Caco-2 (cell line): Measurements from ENCODE around the gene COL13A1. TPM values are rescaled to one million over a fixed set of nuclear protein-coding genes. Genes with fewer than 3 reads are reported as not detected.

ENCODE experiments used
- BruUV-seq: library from RNA; stranded (reverse); fragments of 400-500 nt; replicated peaks from 2 replicates; lab custom pipeline; 2021; lab: Mats Ljungman, UMichigan
- CTCF ChIA-PET: fragments of 300-600 bp; sonication (Branson Sonifier 250); formaldehyde crosslinking; loops from one replicate; lab custom pipeline; 2022; ENCODE audit warnings: antibody characterized with exemption; lab: Charles Lee
- POLR2A ChIA-PET: fragments of 300-600 bp; sonication (Branson Sonifier 250); formaldehyde crosslinking; loops from one replicate; lab custom pipeline; 2022; ENCODE audit warnings: antibody characterized with exemption; lab: Charles Lee
- DNase-seq, 2 experiments: peaks; one replicate each; pipeline versions ENCODE4 v3.0.0 to v3.0.0-alpha.2; 2020 to 2022
- H3K27me3 ChIP-seq: replicated peaks from 2 replicates; pipeline ENCODE4 v1.6.0; 2011; ENCODE audit warnings: low read length; ENCODE audit not compliant: control insufficient read depth, insufficient read depth
- H3K36me3 ChIP-seq: 2 replicates; pipeline ENCODE4 v1.5.1; 2011; ENCODE audit warnings: low read length; ENCODE audit not compliant: control insufficient read depth, insufficient read depth
- H3K4me1 ChIP-seq: fragments of 250-450 bp; sonication (Bioruptor Pico); 2 replicates; pipeline ENCODE4 v1.5.1; 2020; ENCODE audit warnings: mild to moderate bottlenecking
- H3K4me3 ChIP-seq: 2 replicates; pipeline ENCODE4 v1.5.1; 2011; ENCODE audit warnings: low read depth, mild to moderate bottlenecking, control low read depth, low read length
- H3K9me3 ChIP-seq: fragments of 250-450 bp; sonication (Bioruptor Pico); 2 replicates; pipeline ENCODE4 v1.5.1; 2020; ENCODE audit warnings: mild to moderate bottlenecking, moderate library complexity
- H3K27ac Mint-ChIP-seq: one replicate; pipeline ENCODE4 v1.8.0; 2022; ENCODE audit warnings: mixed read lengths; ENCODE audit not compliant: unreplicated experiment
- H3K27me3 Mint-ChIP-seq: one replicate; pipeline ENCODE4 v1.8.0; 2022; ENCODE audit warnings: mixed read lengths; ENCODE audit not compliant: insufficient read depth, unreplicated experiment
- H3K36me3 Mint-ChIP-seq: one replicate; pipeline ENCODE4 v1.8.0; 2022; ENCODE audit warnings: mild to moderate bottlenecking, mixed read lengths; ENCODE audit not compliant: insufficient read depth, unreplicated experiment
- H3K4me1 Mint-ChIP-seq: one replicate; pipeline ENCODE4 v1.8.0; 2022; ENCODE audit warnings: low read depth, mixed read lengths; ENCODE audit not compliant: unreplicated experiment
- H3K4me3 Mint-ChIP-seq: one replicate; pipeline ENCODE4 v1.8.0; 2022; ENCODE audit warnings: mild to moderate bottlenecking, moderate library complexity, mixed read lengths; ENCODE audit not compliant: unreplicated experiment
- H3K9me3 Mint-ChIP-seq: one replicate; pipeline ENCODE4 v1.8.0; 2022; ENCODE audit warnings: mixed read lengths; ENCODE audit not compliant: unreplicated experiment
- intact Hi-C: fragments of 100-400 bp; cut with micrococcal nuclease; formaldehyde crosslinking; loops from one replicate; pipeline ENCODE4 v1.10.0; 2022; ENCODE audit not compliant: unreplicated experiment
- total RNA-seq: library from RNA; stranded (reverse); gene quantifications from 2 replicates; pipeline ENCODE4 v1.2.3, GENCODE V29; 2022
- TF ChIP-seq, protein P1 (sequence below), 2 experiments: fragments of 200-600 bp in 1 of 2; IDR thresholded peaks; 1 replicate in 1 of 2; 2 replicates in 1 of 2; pipeline versions ENCODE4 v1.5.1 to v1.8.0; 2011 to 2022; ENCODE audit warnings: antibody characterized with exemption in 1 of 2, control low read depth in 1 of 2, inconsistent platforms in 1 of 2, low read depth in 1 of 2, low read length in 1 of 2, mild to moderate bottlenecking in 1 of 2, moderate library complexity in 1 of 2; ENCODE audit not compliant: insufficient read depth in 1 of 2, severe bottlenecking in 1 of 2, unreplicated experiment in 1 of 2

The COL13A1 gene
- total RNA-seq, 1 experiment from 2014 or later = not detected

DNA sequence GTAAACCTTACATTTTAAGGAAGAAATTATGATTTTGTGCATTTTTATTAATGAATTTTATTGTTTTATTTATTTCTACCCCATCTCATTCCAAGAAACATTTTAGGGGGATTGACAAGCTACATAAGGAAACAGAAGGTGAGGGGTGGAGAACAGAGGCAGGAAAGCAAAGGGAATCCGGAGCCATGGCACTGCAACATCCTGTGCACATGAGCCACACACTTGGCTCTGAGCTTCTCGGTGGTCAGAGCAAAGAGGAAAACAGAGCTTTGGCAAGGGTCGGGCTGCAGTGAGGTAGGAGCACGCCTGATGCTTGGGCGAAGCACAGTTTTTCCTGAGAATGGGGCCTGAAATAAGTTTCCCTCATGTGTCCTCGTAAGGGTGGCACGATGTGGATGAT, 68.9 kb downstream of the COL13A1 start:
- no peak for DNase-seq
- ChIA-PET POLR2A (no interaction called here), CTCF (interaction anchor here (0.9 to 2.7 kb wide), 3 partner anchors 12 to 88 kb away, joined by 3 to 19 read pairs (median 5); no protein-coding TSS in a partner anchor)
- no peak overlapping the region for H3K4me3 Mint-ChIP-seq
- Histone ChIP-seq H3K36me3 (no peaks in the 10 kb centered on the region), H3K9me3 (no peaks in the 10 kb centered on the region), H3K4me1 (no peaks in the 10 kb centered on the region), H3K27me3 (no peaks in the 10 kb centered on the region; the same call in none of the 2 replicates), H3K4me3 (no peak overlapping the region)
- no peaks in the 10 kb centered on the region for H3K4me1 Mint-ChIP-seq
- intact Hi-C loops = no loop called here
- no TSS peak for BruUV-seq
- H3K27me3 Mint-ChIP-seq = peaks cover 25% of the 10 kb centered on the region
- H3K27ac Mint-ChIP-seq = no peak overlapping the region
- H3K36me3 Mint-ChIP-seq = no peaks in the 10 kb centered on the region
- TF ChIP-seq, protein P1, sequence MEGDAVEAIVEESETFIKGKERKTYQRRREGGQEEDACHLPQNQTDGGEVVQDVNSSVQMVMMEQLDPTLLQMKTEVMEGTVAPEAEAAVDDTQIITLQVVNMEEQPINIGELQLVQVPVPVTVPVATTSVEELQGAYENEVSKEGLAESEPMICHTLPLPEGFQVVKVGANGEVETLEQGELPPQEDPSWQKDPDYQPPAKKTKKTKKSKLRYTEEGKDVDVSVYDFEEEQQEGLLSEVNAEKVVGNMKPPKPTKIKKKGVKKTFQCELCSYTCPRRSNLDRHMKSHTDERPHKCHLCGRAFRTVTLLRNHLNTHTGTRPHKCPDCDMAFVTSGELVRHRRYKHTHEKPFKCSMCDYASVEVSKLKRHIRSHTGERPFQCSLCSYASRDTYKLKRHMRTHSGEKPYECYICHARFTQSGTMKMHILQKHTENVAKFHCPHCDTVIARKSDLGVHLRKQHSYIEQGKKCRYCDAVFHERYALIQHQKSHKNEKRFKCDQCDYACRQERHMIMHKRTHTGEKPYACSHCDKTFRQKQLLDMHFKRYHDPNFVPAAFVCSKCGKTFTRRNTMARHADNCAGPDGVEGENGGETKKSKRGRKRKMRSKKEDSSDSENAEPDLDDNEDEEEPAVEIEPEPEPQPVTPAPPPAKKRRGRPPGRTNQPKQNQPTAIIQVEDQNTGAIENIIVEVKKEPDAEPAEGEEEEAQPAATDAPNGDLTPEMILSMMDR (IDR thresholded peaks at IDR 0.05; ENCODE audit: insufficient read depth in 1 of 2, low read depth in 1 of 2, low read length in 1 of 2, severe bottlenecking in 1 of 2, unreplicated experiment in 1 of 2) = no peak
- no peaks in the 10 kb centered on the region for H3K9me3 Mint-ChIP-seq

DNA sequence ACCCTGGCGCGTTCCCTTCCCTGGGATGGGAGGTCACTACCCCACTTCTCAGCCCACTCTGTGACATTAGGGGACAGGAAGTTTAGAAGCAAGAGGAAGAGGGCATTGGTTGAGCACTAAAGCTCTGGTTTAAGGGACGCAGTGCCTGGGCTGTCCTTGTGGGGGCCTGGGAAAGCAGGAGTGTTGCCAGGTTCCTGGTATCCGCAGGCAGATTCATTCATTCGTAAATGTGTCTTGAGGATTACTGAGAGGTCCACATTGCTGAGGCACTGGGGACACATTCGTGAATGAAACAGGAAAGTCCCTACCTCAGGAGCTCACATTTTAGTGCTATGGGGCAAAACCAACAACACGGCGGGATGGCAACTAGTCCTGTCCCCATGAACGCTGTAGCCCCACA, 69.4 kb downstream of the COL13A1 start:
- Histone ChIP-seq H3K4me1 (no peaks in the 10 kb centered on the region), H3K4me3 (no peak overlapping the region), H3K27me3 (no peaks in the 10 kb centered on the region; the same call in none of the 2 replicates), H3K36me3 (no peaks in the 10 kb centered on the region), H3K9me3 (no peaks in the 10 kb centered on the region)
- intact Hi-C loops = no loop called here
- CTCF ChIA-PET = interaction anchor here (0.9 to 2.7 kb wide), 3 partner anchors 12 to 87 kb away, joined by 3 to 19 read pairs (median 5); no protein-coding TSS in a partner anchor
- Mint-ChIP-seq H3K36me3 (no peaks in the 10 kb centered on the region), H3K4me3 (no peak overlapping the region), H3K27me3 (peaks cover 25% of the 10 kb centered on the region), H3K27ac (no peak overlapping the region), H3K9me3 (no peaks in the 10 kb centered on the region), H3K4me1 (no peaks in the 10 kb centered on the region)
- DNase-seq = no peak
- no TSS peak for BruUV-seq
- TF ChIP-seq, protein P1 (IDR thresholded peaks at IDR 0.05; ENCODE audit: insufficient read depth in 1 of 2, low read depth in 1 of 2, low read length in 1 of 2, severe bottlenecking in 1 of 2, unreplicated experiment in 1 of 2) = peak in 1 of 2 experiments; percentile 19
- POLR2A ChIA-PET = no interaction called here

- intact Hi-C loops = no loop called here
- H3K4me1 Mint-ChIP-seq = no peaks in the 10 kb centered on the region
- H3K4me1 ChIP-seq = no peaks in the 10 kb centered on the region
- no peaks in the 10 kb centered on the region; the same call in none of the 2 replicates for H3K27me3 ChIP-seq
- CTCF ChIA-PET = interaction anchor here (0.6 to 2.7 kb wide), 2 partner anchors 11 to 342 kb away, joined by 3 to 19 read pairs; no protein-coding TSS in a partner anchor
- no peaks in the 10 kb centered on the region for H3K36me3 ChIP-seq
- H3K27me3 Mint-ChIP-seq = peaks cover 26% of the 10 kb centered on the region
- no peak overlapping the region for H3K27ac Mint-ChIP-seq
- no peak for DNase-seq
- H3K36me3 Mint-ChIP-seq = no peaks in the 10 kb centered on the region
- no peak overlapping the region for H3K4me3 ChIP-seq
- no peaks in the 10 kb centered on the region for H3K9me3 Mint-ChIP-seq
- H3K4me3 Mint-ChIP-seq = no peak overlapping the region
- POLR2A ChIA-PET = no interaction called here
- no peaks in the 10 kb centered on the region for H3K9me3 ChIP-seq
- no TSS peak for BruUV-seq
- TF ChIP-seq, protein P1 (IDR thresholded peaks at IDR 0.05; ENCODE audit: insufficient read depth in 1 of 2, low read depth in 1 of 2, low read length in 1 of 2, severe bottlenecking in 1 of 2, unreplicated experiment in 1 of 2) = no peak
These were observed 70.6 kb downstream of the COL13A1 start for GRCh38 chr10:69872323-69872722.
